ENCODE measurements around the gene SORT1.

SORT1 gene

DNA sequence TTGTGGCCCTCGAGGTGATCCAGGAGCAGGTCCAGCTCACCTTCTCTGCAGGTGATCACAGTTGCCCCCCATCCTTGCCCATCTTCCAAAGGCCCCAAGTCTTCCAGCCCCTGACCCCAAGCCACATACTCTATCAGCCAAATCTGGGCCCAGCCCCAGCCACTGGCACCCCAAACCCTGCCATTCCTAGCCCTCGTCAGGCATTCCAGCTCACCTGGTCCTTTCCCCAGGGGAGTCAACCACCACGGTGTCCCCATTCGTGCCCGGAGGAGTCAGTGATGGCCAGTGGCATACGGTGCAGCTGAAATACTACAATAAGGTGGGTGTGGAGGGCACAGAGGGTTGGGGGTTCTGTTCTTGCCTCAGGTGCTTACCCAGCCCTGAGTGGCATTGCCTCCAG lies 136.1 kb downstream of the SORT1 start:
- no peak for DNase-seq (ENCODE audit: low read depth)

DNA sequence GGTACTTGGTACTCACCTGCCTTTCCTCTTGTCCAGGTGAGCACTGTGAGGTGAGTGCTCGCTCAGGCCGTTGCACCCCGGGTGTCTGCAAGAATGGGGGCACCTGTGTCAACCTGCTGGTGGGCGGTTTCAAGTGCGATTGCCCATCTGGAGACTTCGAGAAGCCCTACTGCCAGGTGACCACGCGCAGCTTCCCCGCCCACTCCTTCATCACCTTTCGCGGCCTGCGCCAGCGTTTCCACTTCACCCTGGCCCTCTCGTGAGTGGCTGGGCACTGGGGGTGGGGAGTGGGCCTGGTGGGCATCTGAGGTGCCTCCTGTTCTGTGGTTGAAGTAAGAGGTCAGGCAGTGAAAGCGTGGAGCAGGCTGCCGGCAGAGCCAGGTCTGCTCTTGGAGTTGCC lies 136.7 kb downstream of the SORT1 start:
- no peak for DNase-seq (ENCODE audit: low read depth)

DNA sequence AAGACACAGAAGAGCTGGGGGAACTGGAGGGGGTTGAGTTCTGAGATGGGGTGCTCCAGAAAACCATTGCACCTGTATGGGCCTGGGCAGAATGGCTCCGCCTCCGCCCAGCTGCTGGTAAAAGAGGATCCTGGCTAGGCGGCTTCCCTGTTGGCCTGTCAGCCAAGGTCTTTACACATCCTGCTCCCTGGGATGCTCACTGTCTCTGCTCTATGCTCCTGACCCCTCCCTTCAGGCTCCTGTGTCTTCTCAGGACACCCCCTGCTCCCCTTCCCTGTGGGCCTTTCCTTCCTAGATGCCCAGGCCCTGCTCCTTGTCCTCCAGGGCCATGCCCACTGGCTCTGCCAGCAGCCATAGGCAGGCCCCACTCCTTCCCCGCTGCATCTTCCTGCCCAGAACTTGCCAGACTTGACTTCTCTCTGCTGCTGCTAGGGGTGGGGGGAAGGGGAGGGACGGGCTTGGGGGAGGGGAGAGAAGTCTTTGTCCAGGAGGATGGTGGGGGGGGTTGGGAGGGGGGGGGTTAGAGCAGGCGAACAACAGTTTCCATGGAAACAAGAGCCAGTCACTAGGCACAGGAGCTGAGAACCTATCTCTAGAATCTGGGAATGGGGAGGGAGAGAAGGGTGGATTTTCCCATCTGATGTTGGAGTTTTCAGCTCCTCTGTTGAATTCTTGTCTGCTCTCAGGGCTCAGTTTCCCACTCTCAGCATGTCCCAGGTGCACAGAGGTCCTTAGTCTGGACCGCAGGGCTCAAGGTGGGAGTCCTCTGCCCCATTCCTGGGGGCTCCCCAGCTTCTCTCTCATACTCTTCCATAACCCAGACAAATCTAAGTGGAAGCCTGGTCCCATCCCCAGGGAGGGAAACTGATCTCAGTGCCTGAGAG lies 137.8 kb downstream of the SORT1 start:
- no peak for DNase-seq (ENCODE audit: low read depth)
